GM20431 (cell line): Measurements from ENCODE around the gene CYP27A1.

ENCODE experiments used
- in situ Hi-C: fragments of 300-500 bp; cut with MseI, MboI; formaldehyde crosslinking; loops from one replicate; pipeline ENCODE4 v1.15.0; 2020; ENCODE audit warnings: low sequenced_read_pairs; ENCODE audit not compliant: unreplicated experiment

Gene CYP27A1

GRCh38 chr2:218781691-218782527 lies at the start of gene CYP27A1:
TSS of gene CYP27A1 (plus strand) at chr2:218782147. CDS start at chr2:218782183, 36 bp downstream.
- in situ Hi-C loops: no loop called here

- in situ Hi-C loops: no loop called here
Observed at GRCh38 chr2:218732761-218733158, 49.2 kb upstream of the CYP27A1 start.

DNA sequence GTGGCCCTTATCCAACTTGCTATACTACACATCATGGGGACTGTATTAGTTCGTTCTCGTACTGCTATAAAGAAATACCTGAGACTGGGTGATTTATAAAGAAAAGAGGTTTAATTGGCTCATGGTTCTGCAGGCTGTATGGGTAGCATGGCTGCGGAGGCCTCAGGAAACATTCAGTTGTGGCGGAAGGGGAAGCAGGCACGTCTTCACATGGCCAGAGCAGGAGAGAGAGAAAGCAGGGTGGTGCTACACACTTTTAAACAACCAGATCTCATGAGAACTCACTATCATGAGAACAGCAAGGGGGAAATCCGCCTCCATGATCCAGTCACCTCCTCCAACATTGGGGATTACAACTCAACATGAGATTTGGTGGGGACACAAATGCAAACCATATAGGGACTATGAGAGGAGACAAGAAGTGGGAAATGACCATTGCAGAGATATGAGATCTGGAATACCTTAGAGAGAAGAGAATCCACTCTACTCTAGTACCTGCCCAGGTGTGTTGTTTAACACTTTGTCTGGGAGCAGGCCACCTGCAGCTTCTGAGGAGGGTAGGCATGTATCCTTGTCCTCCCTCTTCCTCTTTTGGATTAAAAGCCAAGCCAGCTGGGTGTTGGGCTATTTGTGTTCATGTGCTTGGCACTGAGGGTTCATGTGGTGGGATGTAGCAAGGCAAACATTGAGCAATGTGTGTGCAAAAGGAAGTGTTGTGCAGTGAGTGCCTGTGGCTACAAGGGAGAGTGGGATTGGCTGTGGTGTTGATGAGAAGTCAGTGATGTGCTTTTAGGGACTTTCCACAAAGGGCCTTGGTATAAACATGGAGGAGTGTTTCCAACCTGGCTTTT lies 48.6 kb upstream of the CYP27A1 start:
- in situ Hi-C loops: no loop called here

DNA sequence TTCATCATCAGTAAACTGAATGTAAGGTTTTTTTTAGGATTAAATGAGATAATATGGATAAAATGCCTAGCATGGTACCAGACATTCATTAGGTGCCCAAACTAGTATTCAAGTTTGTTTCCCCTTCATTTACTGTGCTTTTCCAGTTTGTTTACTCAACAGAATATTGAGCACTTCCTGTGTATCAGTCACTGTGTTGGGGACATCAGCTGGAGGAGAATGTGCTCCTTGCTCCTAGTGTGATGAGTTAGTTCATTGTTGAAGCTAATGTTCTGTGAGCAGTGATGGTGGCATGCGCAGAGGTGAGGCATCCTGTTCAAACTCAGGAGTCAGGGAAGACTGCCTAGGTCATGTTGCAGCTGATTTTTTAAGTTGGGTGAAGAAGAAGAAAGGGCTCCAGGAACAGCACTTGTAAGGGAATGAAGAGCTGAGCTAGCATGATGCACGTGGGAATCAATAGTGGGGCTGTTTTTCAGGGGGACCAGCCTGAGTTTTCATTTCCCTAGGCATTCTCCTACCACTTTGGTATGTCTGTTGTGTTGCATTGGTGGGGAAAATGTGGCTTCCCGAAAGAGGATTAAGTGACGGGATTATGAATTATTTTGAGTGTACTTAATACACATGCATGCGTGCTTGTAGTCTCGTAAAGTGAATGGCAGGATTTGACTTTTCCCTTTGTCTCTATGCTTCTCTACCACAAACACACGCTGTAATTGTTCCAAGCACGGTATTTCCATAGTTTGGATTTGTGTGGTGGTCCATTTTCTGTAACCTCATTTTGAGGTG lies 47.6 kb upstream of the CYP27A1 start:
- in situ Hi-C loops: no loop called here

GRCh38 chr2:218736531-218736930 lies 45.4 kb upstream of the CYP27A1 start:
- in situ Hi-C loops: no loop called here

DNA sequence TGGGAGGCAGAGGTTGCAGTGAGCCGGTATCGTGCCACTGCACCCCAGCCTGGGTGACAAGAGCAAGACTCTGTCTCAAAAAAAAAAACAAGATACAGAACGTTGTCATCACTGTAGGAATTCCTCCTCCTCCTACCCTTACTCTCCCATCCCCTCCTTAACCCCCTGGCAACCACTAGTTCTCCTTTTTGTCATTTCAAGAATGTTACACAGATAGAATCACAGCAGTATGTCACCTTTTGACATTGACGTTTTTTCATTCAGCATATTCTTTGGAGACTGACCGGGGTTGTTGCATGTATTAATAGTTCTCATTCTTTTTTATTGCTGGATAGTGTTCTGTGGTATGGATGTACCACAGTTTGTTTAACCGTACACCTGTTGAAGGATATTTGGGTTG lies 38.9 kb upstream of the CYP27A1 start:
- in situ Hi-C loops: no loop called here

GRCh38 chr2:218744615-218745014 lies 37.3 kb upstream of the CYP27A1 start:
- in situ Hi-C loops: no loop called here

GRCh38 chr2:218745160-218745558 lies 36.8 kb upstream of the CYP27A1 start:
- in situ Hi-C loops: no loop called here

DNA sequence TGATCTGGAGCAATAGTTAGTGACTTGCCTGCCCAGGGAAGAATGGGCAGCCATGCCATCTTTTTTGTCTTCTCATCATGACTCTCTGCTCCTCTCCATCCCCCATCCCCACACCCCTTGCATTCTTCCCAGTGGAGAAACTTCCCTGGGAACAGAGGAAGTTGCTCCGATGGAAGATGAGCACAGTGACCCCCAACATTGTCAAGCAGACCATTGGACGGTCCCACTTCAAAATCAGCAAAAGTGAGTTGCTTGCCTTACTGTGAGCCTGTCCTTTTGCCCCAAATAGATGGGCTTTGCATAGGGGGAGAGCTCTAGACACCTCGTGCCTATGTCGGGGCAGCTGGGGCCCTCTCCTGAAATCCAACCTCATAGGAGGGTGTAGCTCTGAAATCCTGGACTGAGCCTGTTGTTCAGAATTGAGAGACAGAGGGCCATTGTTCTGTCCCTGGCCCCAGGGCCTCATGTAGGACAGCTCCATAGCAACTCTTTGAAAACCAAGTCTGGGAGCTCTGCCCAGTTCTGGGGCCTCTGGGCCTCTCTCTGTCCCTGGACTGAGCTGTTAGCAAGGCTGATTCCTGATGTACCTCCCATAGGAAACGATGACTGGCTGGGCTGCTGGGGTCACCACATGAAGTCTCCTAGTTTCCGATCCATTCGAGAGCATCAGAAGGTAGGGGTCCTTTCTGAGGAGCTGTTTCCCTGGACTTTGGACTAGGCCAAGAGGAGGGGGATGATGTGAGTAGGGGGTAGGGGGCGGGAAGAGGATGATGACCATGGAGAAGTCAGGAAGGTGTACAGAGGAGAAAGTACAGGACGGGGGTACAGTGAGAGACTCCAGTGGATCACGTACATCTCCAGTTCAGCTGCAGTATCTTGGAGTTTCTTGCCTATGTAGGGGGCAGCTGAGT lies 36.1 kb upstream of the CYP27A1 start:
- in situ Hi-C loops: no loop called here

DNA sequence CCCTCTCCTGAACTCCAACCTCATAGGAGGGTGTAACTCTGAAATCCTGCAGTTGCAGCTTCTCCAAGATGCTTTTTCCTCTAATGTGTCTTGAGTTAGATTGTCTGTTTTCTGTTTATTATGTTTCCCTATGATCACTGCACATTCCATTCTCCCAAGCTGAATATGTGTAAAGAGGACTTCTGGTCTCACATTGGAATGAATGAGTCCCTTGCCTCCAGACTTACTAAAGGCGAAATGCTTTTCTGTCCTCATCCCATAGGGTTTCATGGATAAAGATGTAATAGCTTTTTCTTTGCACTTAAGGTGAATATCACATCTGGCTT lies 35.5 kb upstream of the CYP27A1 start:
- in situ Hi-C loops: no loop called here

GRCh38 chr2:218746960-218747359 lies 35.0 kb upstream of the CYP27A1 start:
- in situ Hi-C loops: no loop called here

DNA sequence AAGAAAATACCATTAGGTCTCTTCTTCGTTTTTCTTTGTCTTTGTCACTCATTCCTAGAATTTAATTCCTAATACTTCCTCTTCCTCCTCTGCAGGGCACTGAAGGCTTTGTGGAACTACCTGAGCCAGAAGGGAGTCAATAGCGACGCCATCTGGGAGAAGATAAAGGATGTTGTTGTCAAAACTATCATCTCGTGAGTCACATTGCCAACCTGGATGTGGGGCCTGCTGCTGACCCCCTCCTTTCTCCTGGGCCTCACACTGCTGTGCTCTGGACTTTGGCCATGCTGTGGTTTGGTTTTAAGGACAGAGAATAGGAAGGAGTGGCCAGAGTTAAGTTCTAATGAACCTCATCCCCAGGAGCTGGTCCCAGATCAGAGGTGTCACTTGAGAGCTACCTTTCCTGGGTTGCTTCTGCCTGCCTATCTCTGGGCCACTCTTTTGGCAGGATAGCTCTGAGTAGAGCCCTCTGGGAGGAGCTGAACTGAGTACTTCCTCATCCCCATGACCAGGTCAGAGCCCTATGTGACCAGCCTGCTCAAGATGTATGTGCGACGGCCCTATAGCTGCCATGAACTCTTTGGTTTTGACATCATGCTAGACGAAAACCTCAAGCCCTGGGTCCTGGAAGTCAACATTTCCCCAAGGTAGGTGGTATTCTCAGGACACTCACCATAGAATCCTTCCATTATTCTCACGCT lies 33.1 kb upstream of the CYP27A1 start:
- in situ Hi-C loops: no loop called here

- in situ Hi-C loops: no loop called here
Observed at GRCh38 chr2:218754201-218754600, 27.7 kb upstream of the CYP27A1 start.

GRCh38 chr2:218754781-218755180 lies 27.2 kb upstream of the CYP27A1 start:
- in situ Hi-C loops: no loop called here

- in situ Hi-C loops: no loop called here
Observed at GRCh38 chr2:218755198-218755566, 26.8 kb upstream of the CYP27A1 start.

GRCh38 chr2:218755567-218756404 lies 26.2 kb upstream of the CYP27A1 start:
- in situ Hi-C loops: no loop called here

- in situ Hi-C loops: no loop called here
Observed at GRCh38 chr2:218756599-218757377, 25.2 kb upstream of the CYP27A1 start.
